Nephron progenitor cell (in vitro differentiated cells): ENCODE data around the gene MYZAP.

Experiments
- DNase-seq: peaks from one replicate; pipeline ENCODE4 v3.0.0; 2021
- H3K27ac Mint-ChIP-seq: 2 replicates; pipeline ENCODE4 v1.8.0; 2021; ENCODE audit warnings: mild to moderate bottlenecking, moderate library complexity, mixed read lengths
- H3K27me3 Mint-ChIP-seq: 2 replicates; pipeline ENCODE4 v1.8.0; 2021; ENCODE audit warnings: mild to moderate bottlenecking, low read depth, mixed read lengths; ENCODE audit not compliant: poor library complexity
- H3K36me3 Mint-ChIP-seq: 2 replicates; pipeline ENCODE4 v1.8.0; 2021; ENCODE audit warnings: low read depth, mixed read lengths
- H3K4me1 Mint-ChIP-seq: 2 replicates; pipeline ENCODE4 v1.8.0; 2021; ENCODE audit warnings: mixed read lengths
- H3K4me3 Mint-ChIP-seq: 2 replicates; pipeline ENCODE4 v1.8.0; 2021; ENCODE audit warnings: mild to moderate bottlenecking, moderate library complexity, mixed read lengths
- H3K9me3 Mint-ChIP-seq: 2 replicates; pipeline ENCODE4 v1.8.0; 2021; ENCODE audit warnings: mild to moderate bottlenecking, moderate library complexity, mixed read lengths
- CTCF ChIP-seq: fragments of 200-600 bp; sonication (generic); IDR thresholded peaks from 2 replicates; pipeline ENCODE4 v1.5.0; 2021; ENCODE audit warnings: antibody characterized with exemption

The MYZAP gene

GRCh38 chr15:57548351-57548750 is 43.4 kb upstream of the MYZAP start:
- peak overlapping the region; percentile 46 for H3K27ac Mint-ChIP-seq

GRCh38 chr15:57548835-57549234 is 42.9 kb upstream of the MYZAP start:
- no peak overlapping the region for H3K27ac Mint-ChIP-seq
- no peaks in the 10 kb centered on the region for H3K36me3 Mint-ChIP-seq
- no peak for TF ChIP-seq CTCF
- no peak overlapping the region for H3K4me3 Mint-ChIP-seq
- no peak for DNase-seq
- H3K27me3 Mint-ChIP-seq = peaks cover 4% of the 10 kb centered on the region
- H3K4me1 Mint-ChIP-seq = peaks cover 67% of the 10 kb centered on the region
- no peaks in the 10 kb centered on the region for H3K9me3 Mint-ChIP-seq

More at GRCh38 chr15:57548351-57548750, 43.4 kb upstream of the MYZAP start:
- H3K36me3 Mint-ChIP-seq = no peaks in the 10 kb centered on the region
- no peak for TF ChIP-seq CTCF
- H3K4me3 Mint-ChIP-seq = no peak overlapping the region
- H3K4me1 Mint-ChIP-seq = peaks cover 67% of the 10 kb centered on the region
- no peaks in the 10 kb centered on the region for H3K9me3 Mint-ChIP-seq
- DNase-seq = no peak
- peaks cover 8% of the 10 kb centered on the region for H3K27me3 Mint-ChIP-seq

- no peak overlapping the region for H3K4me3 Mint-ChIP-seq
- H3K9me3 Mint-ChIP-seq = no peaks in the 10 kb centered on the region
- no peak for DNase-seq
- no peaks in the 10 kb centered on the region for H3K36me3 Mint-ChIP-seq
- no peak overlapping the region for H3K27ac Mint-ChIP-seq
- H3K4me1 Mint-ChIP-seq = peaks cover 67% of the 10 kb centered on the region
- H3K27me3 Mint-ChIP-seq = peaks cover 6% of the 10 kb centered on the region
- TF ChIP-seq CTCF = no peak
These were observed 41.8 kb upstream of the MYZAP start for GRCh38 chr15:57549935-57550334.

- no peak for TF ChIP-seq CTCF
- Mint-ChIP-seq H3K27ac (no peak overlapping the region), H3K4me1 (peaks cover 67% of the 10 kb centered on the region), H3K9me3 (no peaks in the 10 kb centered on the region), H3K36me3 (no peaks in the 10 kb centered on the region), H3K4me3 (no peak overlapping the region), H3K27me3 (peaks cover 6% of the 10 kb centered on the region)
- no peak for DNase-seq
These were observed 41.1 kb upstream of the MYZAP start for GRCh38 chr15:57550640-57551039.

- no peaks in the 10 kb centered on the region for H3K9me3 Mint-ChIP-seq
- TF ChIP-seq CTCF = no peak
- no peak overlapping the region for H3K4me3 Mint-ChIP-seq
- H3K27ac Mint-ChIP-seq = peak overlapping the region; percentile 10
- peak; percentile 46 for DNase-seq
- peaks cover 66% of the 10 kb centered on the region for H3K4me1 Mint-ChIP-seq
- no peaks in the 10 kb centered on the region for H3K36me3 Mint-ChIP-seq
- peaks cover 6% of the 10 kb centered on the region for H3K27me3 Mint-ChIP-seq
These were observed 39.7 kb upstream of the MYZAP start for GRCh38 chr15:57551715-57552677.
